Progenitor cell of endocrine pancreas (in vitro differentiated cells): ENCODE data around the gene ATP13A1. TPM values are rescaled to one million over a fixed set of nuclear protein-coding genes. Genes with fewer than 3 reads are reported as not detected.

Experiments
- DNase-seq: peaks from one replicate; pipeline ENCODE4 v3.0.0; 2021; ENCODE audit warnings: low spot score; ENCODE audit not compliant: unreplicated experiment
- H3K27ac Mint-ChIP-seq: 2 replicates; pipeline ENCODE4 v1.8.0; 2021; ENCODE audit warnings: mild to moderate bottlenecking, moderate library complexity, mixed read lengths
- H3K27me3 Mint-ChIP-seq: 2 replicates; pipeline ENCODE4 v1.8.0; 2021; ENCODE audit warnings: mixed read lengths
- H3K36me3 Mint-ChIP-seq: 2 replicates; pipeline ENCODE4 v1.8.0; 2022; ENCODE audit warnings: mixed read lengths; ENCODE audit not compliant: insufficient read depth
- H3K4me1 Mint-ChIP-seq: 2 replicates; pipeline ENCODE4 v1.8.0; 2021; ENCODE audit warnings: low read depth, mixed read lengths
- H3K4me3 Mint-ChIP-seq: 2 replicates; pipeline ENCODE4 v1.8.0; 2021; ENCODE audit warnings: low read depth, mild to moderate bottlenecking, moderate library complexity, mixed read lengths
- H3K9me3 Mint-ChIP-seq: 2 replicates; pipeline ENCODE4 v1.8.0; 2021; ENCODE audit warnings: low read depth, mixed read lengths
- long read RNA-seq: library from polyadenylated mRNA; unstranded; transcript quantifications from one replicate; pipeline ENCODE4 v2.0.0, GENCODE V29; 2020
- total RNA-seq: library from RNA; stranded (reverse); gene quantifications from 2 replicates; pipeline ENCODE4 v1.2.1, GENCODE V29; 2021
- TF ChIP-seq, protein P1 (sequence below): fragments of 200-600 bp; sonication (generic); IDR thresholded peaks from one replicate; pipeline ENCODE4 v1.5.0; 2021; ENCODE audit warnings: antibody characterized with exemption, mild to moderate bottlenecking; ENCODE audit not compliant: unreplicated experiment

ATP13A1 gene
- 81.1 and 87.1 TPM in 2 replicates for total RNA-seq
- long read RNA-seq, partial matches to known transcripts: 3 of 4 reads
- long read RNA-seq, other reads (novel, unspliced or antisense): 1 of 4 reads

DNA sequence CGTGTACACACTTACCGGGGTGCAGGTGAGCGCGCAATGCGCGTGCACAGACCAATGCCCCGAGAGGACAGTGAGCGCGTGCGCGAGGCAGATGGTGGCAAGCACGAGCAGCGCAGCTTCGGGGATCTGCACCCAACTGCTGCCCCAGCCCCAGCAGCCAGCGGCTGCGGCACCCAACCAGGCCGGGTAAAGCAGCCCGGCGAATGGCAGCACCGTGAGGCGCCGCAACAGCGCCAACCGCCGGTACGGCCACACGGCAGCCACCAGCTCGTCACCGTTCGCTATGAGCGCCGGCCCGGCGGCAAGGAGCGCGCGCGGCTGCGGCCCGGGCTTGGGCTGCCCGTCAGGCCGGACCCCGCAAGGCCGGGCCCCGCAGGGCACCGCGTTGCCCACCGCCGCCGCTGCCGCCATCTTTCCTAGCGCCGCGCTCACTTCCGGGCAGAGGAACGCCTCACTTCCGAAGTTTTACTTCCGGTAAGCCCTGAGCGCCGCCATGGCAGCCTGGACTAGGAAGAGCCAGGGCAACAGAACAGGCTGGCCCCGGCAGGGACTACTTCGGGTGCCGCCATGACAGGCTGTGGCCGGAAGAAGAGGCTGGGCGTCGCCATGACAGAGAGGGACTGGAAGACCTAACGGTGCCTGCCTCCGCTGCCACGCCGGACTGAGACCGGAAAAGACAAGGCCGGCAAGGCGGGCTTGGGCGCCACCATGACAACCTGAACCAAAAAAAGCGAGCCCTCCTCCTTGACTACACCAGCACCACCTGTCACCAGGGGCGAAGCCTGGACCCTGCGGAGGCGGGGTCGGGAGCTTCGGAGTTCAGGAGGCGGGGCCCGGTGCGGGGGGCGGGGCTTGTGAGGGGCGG lies at the start of gene ATP13A1:
Gene ATP13A1, minus strand, starts transcription at position 421 of the 865 bp plus-strand sequence. Its CDS starts 10 bp downstream, at position 411.
- TF ChIP-seq, protein P1, sequence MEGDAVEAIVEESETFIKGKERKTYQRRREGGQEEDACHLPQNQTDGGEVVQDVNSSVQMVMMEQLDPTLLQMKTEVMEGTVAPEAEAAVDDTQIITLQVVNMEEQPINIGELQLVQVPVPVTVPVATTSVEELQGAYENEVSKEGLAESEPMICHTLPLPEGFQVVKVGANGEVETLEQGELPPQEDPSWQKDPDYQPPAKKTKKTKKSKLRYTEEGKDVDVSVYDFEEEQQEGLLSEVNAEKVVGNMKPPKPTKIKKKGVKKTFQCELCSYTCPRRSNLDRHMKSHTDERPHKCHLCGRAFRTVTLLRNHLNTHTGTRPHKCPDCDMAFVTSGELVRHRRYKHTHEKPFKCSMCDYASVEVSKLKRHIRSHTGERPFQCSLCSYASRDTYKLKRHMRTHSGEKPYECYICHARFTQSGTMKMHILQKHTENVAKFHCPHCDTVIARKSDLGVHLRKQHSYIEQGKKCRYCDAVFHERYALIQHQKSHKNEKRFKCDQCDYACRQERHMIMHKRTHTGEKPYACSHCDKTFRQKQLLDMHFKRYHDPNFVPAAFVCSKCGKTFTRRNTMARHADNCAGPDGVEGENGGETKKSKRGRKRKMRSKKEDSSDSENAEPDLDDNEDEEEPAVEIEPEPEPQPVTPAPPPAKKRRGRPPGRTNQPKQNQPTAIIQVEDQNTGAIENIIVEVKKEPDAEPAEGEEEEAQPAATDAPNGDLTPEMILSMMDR: peak; percentile 34
- H3K4me3 Mint-ChIP-seq: peak within 1 kb of the TSS; percentile 90
- H3K9me3 Mint-ChIP-seq: no peaks in the 10 kb centered on the region
- H3K27ac Mint-ChIP-seq: peak within 1 kb of the TSS; percentile 96
- no peaks in the 10 kb centered on the region for H3K27me3 Mint-ChIP-seq
- peak; percentile 90 for DNase-seq
- H3K4me1 Mint-ChIP-seq: peaks cover 23% of the 10 kb centered on the region
- H3K36me3 Mint-ChIP-seq: peaks cover under 1% of the 10 kb centered on the region

DNA sequence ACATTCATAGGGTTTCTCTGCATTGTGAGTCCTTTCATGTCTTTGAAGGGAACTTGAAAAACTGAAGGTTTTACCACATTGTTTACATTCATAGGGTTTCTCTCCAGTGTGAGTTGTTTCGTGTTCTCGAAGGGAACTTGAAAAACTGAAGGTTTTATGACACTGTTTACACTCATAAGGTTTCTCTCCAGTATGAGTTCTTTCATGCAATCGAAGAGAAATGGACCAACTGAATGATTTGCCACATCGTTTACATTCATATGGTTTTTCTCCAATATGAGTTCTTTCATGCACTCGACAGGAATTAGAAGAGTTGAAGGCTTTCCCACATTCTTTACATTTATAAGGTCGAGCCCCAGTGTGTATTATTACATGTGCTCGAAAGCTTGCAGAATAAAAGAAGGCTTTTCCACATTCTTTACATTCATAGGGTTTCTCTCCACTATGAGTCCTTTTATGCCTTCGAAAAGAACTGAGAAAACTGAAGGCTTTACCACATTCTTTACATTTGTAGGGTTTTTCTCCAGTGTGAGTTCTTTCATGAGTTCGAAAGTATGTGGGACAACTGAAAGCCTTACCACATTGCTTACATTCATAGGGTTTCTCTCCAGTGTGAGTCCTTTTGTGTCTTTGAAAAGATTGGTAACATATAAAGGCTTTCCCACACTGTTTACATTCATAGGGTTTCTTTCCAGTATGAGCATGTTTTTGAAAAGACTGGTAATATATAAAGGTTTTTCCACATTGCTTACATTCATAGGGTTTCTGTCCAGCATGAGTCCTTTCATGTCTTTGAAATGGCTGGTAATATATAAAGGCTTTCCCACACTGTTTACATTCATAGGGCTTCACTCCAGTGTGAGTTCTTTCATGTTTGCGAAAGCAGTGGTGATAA lies 48.7 kb upstream of the ATP13A1 start:
- Mint-ChIP-seq H3K27ac (peak overlapping the region; percentile 92), H3K4me3 (no peak overlapping the region), H3K36me3 (peaks cover 92% of the 10 kb centered on the region), H3K9me3 (peaks cover 55% of the 10 kb centered on the region), H3K4me1 (no peaks in the 10 kb centered on the region), H3K27me3 (no peaks in the 10 kb centered on the region)
- DNase-seq: no peak
- TF ChIP-seq, protein P1: no peak

DNA sequence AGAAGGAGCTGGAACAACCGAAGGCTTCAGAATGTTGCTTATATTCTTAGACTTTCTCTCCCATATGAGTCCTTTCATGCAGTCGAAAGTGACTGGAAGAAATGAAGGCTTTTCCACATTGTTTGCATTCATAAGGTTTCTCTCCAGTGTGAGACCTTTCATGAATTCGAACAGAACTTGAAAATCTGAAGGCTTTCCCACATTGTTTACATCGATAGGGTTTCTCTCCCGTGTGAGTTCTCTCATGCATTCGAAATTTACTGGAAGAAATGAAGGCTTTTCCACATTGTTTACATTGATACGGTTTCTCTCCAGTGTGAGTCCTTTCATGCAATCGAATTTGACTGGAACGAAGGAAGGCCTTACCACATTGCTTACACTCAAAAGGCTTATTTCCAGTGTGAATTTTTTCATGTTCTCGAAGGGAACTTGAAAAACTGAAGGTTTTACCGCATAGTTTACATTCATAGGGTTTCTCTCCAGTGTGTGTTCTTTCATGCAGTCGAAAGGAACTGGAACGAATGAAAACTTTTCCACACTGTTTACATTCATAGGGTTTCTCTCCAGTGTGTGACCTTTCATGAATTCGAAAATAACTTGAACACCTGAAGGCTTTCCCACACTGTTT lies 47.9 kb upstream of the ATP13A1 start:
- H3K4me1 Mint-ChIP-seq: no peaks in the 10 kb centered on the region
- H3K9me3 Mint-ChIP-seq: peaks cover 53% of the 10 kb centered on the region
- peaks cover 91% of the 10 kb centered on the region for H3K36me3 Mint-ChIP-seq
- DNase-seq: no peak
- TF ChIP-seq, protein P1: no peak
- peak overlapping the region; percentile 92 for H3K27ac Mint-ChIP-seq
- H3K27me3 Mint-ChIP-seq: no peaks in the 10 kb centered on the region
- H3K4me3 Mint-ChIP-seq: no peak overlapping the region

DNA sequence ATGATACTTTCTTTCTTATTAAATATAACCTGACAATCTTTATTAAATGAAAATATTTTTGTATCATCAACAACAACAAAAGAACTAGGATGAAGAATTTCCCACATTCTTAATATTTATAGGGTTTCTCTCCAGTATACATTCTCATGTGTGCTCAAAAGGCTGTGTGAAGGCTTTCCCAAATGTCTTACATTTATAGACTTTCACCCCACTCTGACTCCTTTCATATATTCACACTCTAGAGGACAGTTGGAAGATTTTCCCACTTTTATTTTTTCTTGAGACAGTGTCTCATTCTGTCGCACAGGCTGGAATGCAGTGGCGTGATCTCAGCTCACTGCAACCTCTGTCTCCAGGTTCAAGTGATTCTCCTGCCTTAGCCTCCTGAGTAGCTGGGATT lies 47.0 kb upstream of the ATP13A1 start:
- H3K9me3 Mint-ChIP-seq: peaks cover 54% of the 10 kb centered on the region
- H3K27ac Mint-ChIP-seq: peak overlapping the region; percentile 92
- H3K4me1 Mint-ChIP-seq: no peaks in the 10 kb centered on the region
- peaks cover 88% of the 10 kb centered on the region for H3K36me3 Mint-ChIP-seq
- TF ChIP-seq, protein P1: no peak
- H3K27me3 Mint-ChIP-seq: no peaks in the 10 kb centered on the region
- no peak for DNase-seq
- H3K4me3 Mint-ChIP-seq: no peak overlapping the region
